ENCODE data around the gene MXI1.
A peak's percentile ranks its signal among the peaks of the same experiment; 100 is the strongest.

MXI1 gene

GRCh38 chr10:110274647-110275046, 67.2 kb downstream of the MXI1 start:
- no peak for DNase-seq (ENCODE audit: low read depth in 2 of 2)

GRCh38 chr10:110275128-110275729, 67.8 kb downstream of the MXI1 start:
- DNase-seq (ENCODE audit: low read depth in 2 of 2): no peak

GRCh38 chr10:110276603-110277002, 69.2 kb downstream of the MXI1 start:
- no peak for DNase-seq (ENCODE audit: low read depth in 2 of 2)

- DNase-seq (ENCODE audit: low read depth in 2 of 2): no peak
Observed at GRCh38 chr10:110277591-110277990, 70.2 kb downstream of the MXI1 start.

- no peak for DNase-seq (ENCODE audit: low read depth in 2 of 2)
Observed at GRCh38 chr10:110278562-110279406, 71.4 kb downstream of the MXI1 start.

GRCh38 chr10:110279407-110279986, 72.1 kb downstream of the MXI1 start:
- no peak for DNase-seq (ENCODE audit: low read depth in 2 of 2)

GRCh38 chr10:110284262-110284661, 76.9 kb downstream of the MXI1 start:
- DNase-seq (ENCODE audit: low read depth in 2 of 2): no peak

- DNase-seq (ENCODE audit: low read depth in 2 of 2): no peak
Observed at GRCh38 chr10:110285501-110285900, 78.1 kb downstream of the MXI1 start.

- no peak for DNase-seq (ENCODE audit: low read depth in 2 of 2)
Observed at GRCh38 chr10:110286841-110287240, 79.4 kb downstream of the MXI1 start.

- no peak for DNase-seq (ENCODE audit: low read depth in 2 of 2)
Observed at GRCh38 chr10:110296966-110297365, 89.6 kb downstream of the MXI1 start.

GRCh38 chr10:110300486-110300986, 93.1 kb downstream of the MXI1 start:
- no peak for DNase-seq (ENCODE audit: low read depth in 2 of 2)

- no peak for DNase-seq (ENCODE audit: low read depth in 2 of 2)
Observed at GRCh38 chr10:110303681-110304080, 96.3 kb downstream of the MXI1 start.

- no peak for DNase-seq (ENCODE audit: low read depth in 2 of 2)
Observed at GRCh38 chr10:110304394-110304779, 97.0 kb downstream of the MXI1 start.

GRCh38 chr10:110304780-110305421, 97.5 kb downstream of the MXI1 start, which contains the start of gene SMNDC1:
TSS of gene SMNDC1 (minus strand) at chr10:110304920. CDS start at chr10:110303587, 1,333 bp downstream.
- DNase-seq (ENCODE audit: low read depth in 2 of 2): peak; percentile 92 to 97

GRCh38 chr10:110305767-110306451, 98.5 kb downstream of the MXI1 start:
- no peak for DNase-seq (ENCODE audit: low read depth in 2 of 2)

GRCh38 chr10:110306452-110306768, 99.0 kb downstream of the MXI1 start:
- DNase-seq (ENCODE audit: low read depth in 2 of 2): no peak

- DNase-seq (ENCODE audit: low read depth in 2 of 2): no peak
Observed at GRCh38 chr10:110307805-110308204, 100.4 kb downstream of the MXI1 start.

- DNase-seq (ENCODE audit: low read depth in 2 of 2): no peak
Observed at GRCh38 chr10:110310741-110311140, 103.3 kb downstream of the MXI1 start.

GRCh38 chr10:110311357-110311949, 104.0 kb downstream of the MXI1 start:
- no peak for DNase-seq (ENCODE audit: low read depth in 2 of 2)

- DNase-seq (ENCODE audit: low read depth in 2 of 2): no peak
Observed at GRCh38 chr10:110312206-110312605, 104.8 kb downstream of the MXI1 start.

- no peak for DNase-seq (ENCODE audit: low read depth in 2 of 2)
Observed at GRCh38 chr10:110313674-110314073, 106.3 kb downstream of the MXI1 start.

Measured in stimulated activated CD8-positive, alpha-beta memory T cell treated with anti-CD3 and anti-CD28 coated beads, Interleukin-7, amount 100 ng/mL, for 1 hour (primary cell).